HL-60 (cell line): ENCODE measurements around the gene SPATA46.

Source experiments
- POLR2AphosphoS5 ChIP-seq: IDR thresholded peaks from 2 replicates; pipeline ENCODE4 v1.6.1; 2012; ENCODE audit warnings: low read depth
- TF ChIP-seq, protein P1 (sequence below): IDR thresholded peaks from one replicate; pipeline ENCODE4 v1.5.1; 2011; ENCODE audit warnings: low read length, control low read depth, inconsistent platforms; ENCODE audit not compliant: insufficient read depth

DNA sequence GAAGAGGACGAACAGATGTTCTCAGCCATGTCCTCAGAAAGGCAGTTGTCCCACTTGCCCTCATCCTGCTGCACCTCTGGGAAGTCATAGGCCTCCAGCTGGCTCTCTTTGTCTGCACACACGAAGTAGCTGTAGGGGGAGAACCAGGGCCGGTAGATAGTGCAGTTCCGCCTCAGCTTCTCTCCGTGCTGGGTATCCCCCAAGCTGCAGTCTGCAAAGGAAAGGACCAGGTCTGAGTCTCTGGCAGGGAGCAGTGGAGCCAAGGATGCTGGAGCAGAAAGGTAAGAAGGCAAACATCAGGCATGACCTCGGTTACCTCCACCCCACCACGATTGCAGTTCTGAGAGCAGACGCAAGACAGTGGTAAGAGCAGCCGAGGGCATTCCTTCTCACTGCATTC lies 2.2 kb downstream of the SPATA46 start:
- TF ChIP-seq, protein P1, sequence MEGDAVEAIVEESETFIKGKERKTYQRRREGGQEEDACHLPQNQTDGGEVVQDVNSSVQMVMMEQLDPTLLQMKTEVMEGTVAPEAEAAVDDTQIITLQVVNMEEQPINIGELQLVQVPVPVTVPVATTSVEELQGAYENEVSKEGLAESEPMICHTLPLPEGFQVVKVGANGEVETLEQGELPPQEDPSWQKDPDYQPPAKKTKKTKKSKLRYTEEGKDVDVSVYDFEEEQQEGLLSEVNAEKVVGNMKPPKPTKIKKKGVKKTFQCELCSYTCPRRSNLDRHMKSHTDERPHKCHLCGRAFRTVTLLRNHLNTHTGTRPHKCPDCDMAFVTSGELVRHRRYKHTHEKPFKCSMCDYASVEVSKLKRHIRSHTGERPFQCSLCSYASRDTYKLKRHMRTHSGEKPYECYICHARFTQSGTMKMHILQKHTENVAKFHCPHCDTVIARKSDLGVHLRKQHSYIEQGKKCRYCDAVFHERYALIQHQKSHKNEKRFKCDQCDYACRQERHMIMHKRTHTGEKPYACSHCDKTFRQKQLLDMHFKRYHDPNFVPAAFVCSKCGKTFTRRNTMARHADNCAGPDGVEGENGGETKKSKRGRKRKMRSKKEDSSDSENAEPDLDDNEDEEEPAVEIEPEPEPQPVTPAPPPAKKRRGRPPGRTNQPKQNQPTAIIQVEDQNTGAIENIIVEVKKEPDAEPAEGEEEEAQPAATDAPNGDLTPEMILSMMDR = no peak
- no peak for TF ChIP-seq POLR2AphosphoS5
